Hepatocyte (in vitro differentiated cells): ENCODE results near the gene ARMC8. TPM values are rescaled to one million over a fixed set of nuclear protein-coding genes. Genes with fewer than 3 reads are reported as not detected.

ENCODE experiments used
- DNase-seq: peaks from one replicate; pipeline ENCODE4 v3.0.0-alpha.2; 2016; ENCODE audit warnings: low spot score
- H2AFZ ChIP-seq: fragments of 200-600 bp; sonication (generic); 2 replicates; pipeline ENCODE4 v1.6.0; 2016; ENCODE audit warnings: antibody characterized with exemption, mild to moderate bottlenecking
- H3K27ac ChIP-seq: fragments of 200-600 bp; sonication (generic); 2 replicates; pipeline ENCODE4 v1.5.1; 2016; ENCODE audit warnings: mild to moderate bottlenecking
- H3K27me3 ChIP-seq: fragments of 200-600 bp; sonication (generic); 2 replicates; pipeline ENCODE4 v1.6.1; 2016
- H3K36me3 ChIP-seq: fragments of 200-600 bp; sonication (generic); replicated peaks from 2 replicates; pipeline ENCODE4 v1.5.1; 2016; ENCODE audit warnings: low read depth; ENCODE audit not compliant: insufficient read depth
- H3K4me1 ChIP-seq: fragments of 200-600 bp; sonication (generic); 2 replicates; pipeline ENCODE4 v1.5.1; 2016; ENCODE audit warnings: mild to moderate bottlenecking, moderate library complexity; ENCODE audit not compliant: insufficient read depth
- H3K4me2 ChIP-seq: fragments of 200-600 bp; sonication (generic); 2 replicates; pipeline ENCODE4 v1.6.0; 2016
- H3K4me3 ChIP-seq: fragments of 200-600 bp; sonication (generic); 2 replicates; pipeline ENCODE4 v1.5.1; 2016; ENCODE audit warnings: mild to moderate bottlenecking
- H3K79me2 ChIP-seq: fragments of 200-600 bp; sonication (generic); 2 replicates; pipeline ENCODE4 v1.6.0; 2017; ENCODE audit warnings: mild to moderate bottlenecking
- H3K9me2 ChIP-seq: fragments of 200-600 bp; sonication (generic); replicated peaks from 2 replicates; pipeline ENCODE4 v1.6.0; 2017; ENCODE audit warnings: mild to moderate bottlenecking; ENCODE audit not compliant: insufficient read depth
- H3K9me3 ChIP-seq: fragments of 200-600 bp; sonication (generic); 2 replicates; pipeline ENCODE4 v1.5.1; 2016; ENCODE audit warnings: low read depth, mild to moderate bottlenecking
- H4K20me1 ChIP-seq: fragments of 200-600 bp; sonication (generic); 2 replicates; pipeline ENCODE4 v1.6.0; 2016; ENCODE audit warnings: mild to moderate bottlenecking; ENCODE audit not compliant: insufficient read depth, poor library complexity, severe bottlenecking
- CTCF ChIP-seq: fragments of 200-600 bp; sonication (generic); IDR thresholded peaks from 2 replicates; pipeline ENCODE4 v1.5.1; 2016; ENCODE audit warnings: antibody characterized with exemption, mild to moderate bottlenecking; ENCODE audit not compliant: poor library complexity
- EZH2 ChIP-seq: fragments of 200-600 bp; sonication (generic); IDR thresholded peaks from 2 replicates; pipeline ENCODE4 v1.6.1; 2016; ENCODE audit warnings: antibody characterized with exemption, mild to moderate bottlenecking, borderline replicate concordance
- EZH2phosphoT487 ChIP-seq: fragments of 200-600 bp; sonication (generic); IDR thresholded peaks from one replicate; pipeline ENCODE4 v1.6.1; 2018; ENCODE audit warnings: antibody characterized with exemption, mild to moderate bottlenecking, low read depth, moderate library complexity; ENCODE audit not compliant: unreplicated experiment, severe bottlenecking
- WGBS: methylation state at CpG from one replicate; pipeline ENCODE4 v1.1.6; 2016; ENCODE audit warnings: low lambda C conversion rate; ENCODE audit errors: missing lambda C conversion rate; 5-methylcytosine and 5-hydroxymethylcytosine counted together
- polyA plus RNA-seq: library from polyadenylated mRNA; unstranded; fragments of >200 nt; fragmentation: Nextera tagmentation; extraction: Ambion mirVana; gene quantifications from 2 replicates; pipeline ENCODE4 v1.2.1, GENCODE V29; 2016
- total RNA-seq: library from RNA; depleted of rRNA; stranded (reverse); fragments of >200 nt; gene quantifications from 2 replicates; pipeline ENCODE4 v1.2.3, GENCODE V29; 2014

The ARMC8 gene
- total and polyA plus RNA-seq, 2 experiments from 2014 or later = 46.4 to 52.4 TPM

DNA sequence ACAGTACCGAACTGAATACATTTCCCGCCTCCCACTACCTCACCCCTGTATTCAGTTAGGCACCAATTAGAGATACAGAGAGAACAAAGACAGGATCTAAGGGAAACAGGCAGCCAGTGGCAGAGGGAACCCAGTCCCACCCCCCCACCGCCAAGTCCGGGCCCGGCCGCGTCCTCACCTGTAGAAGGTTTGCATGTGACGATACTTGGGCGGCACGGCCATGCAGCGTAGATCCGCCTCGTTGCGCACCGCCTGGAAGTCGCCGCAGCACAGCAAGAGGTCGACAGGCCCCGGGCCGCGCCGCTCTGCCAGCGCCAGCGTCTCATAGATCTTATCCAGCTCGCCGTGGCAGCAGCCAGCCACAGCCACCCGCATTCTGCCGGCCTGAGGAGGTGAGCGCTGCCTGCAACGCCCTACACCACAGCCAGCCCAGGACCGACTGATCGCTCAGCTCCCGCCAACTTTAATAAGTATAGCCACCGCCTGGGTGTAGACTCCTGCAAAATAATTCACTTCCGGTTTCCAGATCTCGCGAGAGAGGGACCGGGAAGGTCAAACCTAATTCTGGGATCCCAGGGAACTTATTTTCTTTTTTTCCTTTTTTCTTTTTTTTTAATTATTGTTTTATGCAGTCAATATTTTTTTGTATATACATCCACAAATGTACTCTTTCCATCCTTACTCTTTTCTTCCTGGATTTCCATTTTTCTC lies 12.5 kb upstream of the ARMC8 start, which contains the start of gene DBR1:
Gene DBR1 (minus strand): TSS at position 501 of the 711 bp plus-strand sequence. CDS start 126 bp downstream, at position 375.
- no peaks in the 10 kb centered on the region for H3K9me2 ChIP-seq
- H3K4me2 ChIP-seq = peak within 1 kb of the TSS; percentile 84
- peaks cover 28% of the 10 kb centered on the region for H3K79me2 ChIP-seq
- H4K20me1 ChIP-seq = no peaks in the 10 kb centered on the region
- no peaks in the 10 kb centered on the region for H3K27me3 ChIP-seq
- H3K9me3 ChIP-seq = no peaks in the 10 kb centered on the region
- no peak for TF ChIP-seq EZH2phosphoT487
- TF ChIP-seq CTCF = no peak
- TF ChIP-seq EZH2 = no peak
- H3K4me1 ChIP-seq = no peaks in the 10 kb centered on the region
- peak within 1 kb of the TSS; percentile 100 for H2AFZ ChIP-seq
- H3K4me3 ChIP-seq = peak within 1 kb of the TSS; percentile 48
- under 1% methylated on average over 33 of the region's 38 CpGs for WGBS
- no peaks in the 10 kb centered on the region for H3K36me3 ChIP-seq
- H3K27ac ChIP-seq = peak within 1 kb of the TSS; percentile 79
- DNase-seq = peak; percentile 88

- Histone ChIP-seq H2AFZ (no peak overlapping the region), H3K27ac (no peak overlapping the region), H3K9me2 (no peaks in the 10 kb centered on the region), H3K4me2 (no peak overlapping the region), H4K20me1 (no peaks in the 10 kb centered on the region), H3K9me3 (no peaks in the 10 kb centered on the region), H3K36me3 (no peaks in the 10 kb centered on the region), H3K4me3 (no peak overlapping the region), H3K27me3 (no peaks in the 10 kb centered on the region), H3K4me1 (no peaks in the 10 kb centered on the region), H3K79me2 (no peaks in the 10 kb centered on the region)
- 8% methylated on average over 2 of the region's 2 CpGs for WGBS
- TF ChIP-seq CTCF = peak; percentile 57
- TF ChIP-seq EZH2 = no peak
- peak; percentile 60 for DNase-seq
Observed at GRCh38 chr3:138180375-138181029, 6.6 kb upstream of the ARMC8 start.

DNA sequence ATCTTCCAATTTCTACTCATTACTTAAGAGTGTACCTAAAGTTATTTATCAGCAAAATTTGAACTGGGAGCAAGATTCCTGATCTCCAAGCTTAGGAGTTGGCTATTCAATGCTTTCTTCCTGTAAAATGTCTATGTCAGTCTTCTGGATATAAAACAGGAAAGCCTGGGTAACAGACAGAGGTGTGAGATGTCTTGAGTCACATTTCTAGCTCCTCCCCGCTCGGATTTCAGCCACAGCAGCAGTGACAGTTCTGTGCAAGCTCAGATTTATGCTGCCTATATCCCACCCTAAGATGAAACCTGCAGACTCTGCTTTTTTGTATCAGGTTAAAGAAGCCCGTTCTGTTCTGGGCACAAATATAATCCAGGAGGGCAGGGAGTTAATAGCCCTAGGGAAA lies 2.1 kb upstream of the ARMC8 start:
- Histone ChIP-seq H3K4me3 (no peak overlapping the region), H3K4me1 (peaks cover 10% of the 10 kb centered on the region), H3K9me2 (no peaks in the 10 kb centered on the region), H3K27me3 (no peaks in the 10 kb centered on the region), H3K9me3 (no peaks in the 10 kb centered on the region), H3K4me2 (no peak overlapping the region), H2AFZ (no peak overlapping the region), H4K20me1 (peaks cover 3% of the 10 kb centered on the region), H3K27ac (no peak overlapping the region), H3K79me2 (peaks cover 19% of the 10 kb centered on the region), H3K36me3 (no peaks in the 10 kb centered on the region)
- WGBS = 31% methylated on average over 3 of the region's 3 CpGs
- DNase-seq = peak; percentile 26
- TF ChIP-seq CTCF = no peak
- TF ChIP-seq EZH2 = no peak
- TF ChIP-seq EZH2phosphoT487 = no peak
